ENCODE results near the gene CSF1. TPM values are rescaled to one million over a fixed set of nuclear protein-coding genes. Genes with fewer than 3 reads are reported as not detected.

Gene CSF1
- total RNA-seq, 1 donor from 2014 or later: 159 TPM

DNA sequence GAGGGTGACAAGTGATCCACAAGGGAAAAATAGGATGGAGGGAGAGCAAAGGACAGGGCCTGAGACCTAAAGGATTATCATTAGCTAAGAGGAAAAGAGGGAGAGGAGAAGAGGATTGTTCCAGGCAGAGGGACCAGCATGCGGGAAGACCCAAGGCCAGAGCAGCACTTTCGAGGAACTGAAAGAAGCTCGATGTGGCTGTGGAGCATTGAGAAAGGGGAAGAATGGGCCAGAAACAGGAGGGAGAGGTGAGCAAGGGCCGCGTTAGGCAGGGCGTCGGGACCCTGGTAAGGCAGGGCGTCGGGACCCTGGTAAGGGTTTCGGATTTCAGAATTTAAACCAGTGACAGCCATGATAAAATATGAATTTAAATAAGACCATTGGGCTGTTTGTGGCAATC is 22.8 kb upstream of the CSF1 start:
- TF ChIP-seq POLR2AphosphoS5 (IDR thresholded peaks at IDR 0.05; ENCODE audit: insufficient read depth in 1 of 2, low read depth in 1 of 2) (no peak), POLR2A (IDR thresholded peaks at IDR 0.05) (no peak)
- TF ChIP-seq, protein P1, sequence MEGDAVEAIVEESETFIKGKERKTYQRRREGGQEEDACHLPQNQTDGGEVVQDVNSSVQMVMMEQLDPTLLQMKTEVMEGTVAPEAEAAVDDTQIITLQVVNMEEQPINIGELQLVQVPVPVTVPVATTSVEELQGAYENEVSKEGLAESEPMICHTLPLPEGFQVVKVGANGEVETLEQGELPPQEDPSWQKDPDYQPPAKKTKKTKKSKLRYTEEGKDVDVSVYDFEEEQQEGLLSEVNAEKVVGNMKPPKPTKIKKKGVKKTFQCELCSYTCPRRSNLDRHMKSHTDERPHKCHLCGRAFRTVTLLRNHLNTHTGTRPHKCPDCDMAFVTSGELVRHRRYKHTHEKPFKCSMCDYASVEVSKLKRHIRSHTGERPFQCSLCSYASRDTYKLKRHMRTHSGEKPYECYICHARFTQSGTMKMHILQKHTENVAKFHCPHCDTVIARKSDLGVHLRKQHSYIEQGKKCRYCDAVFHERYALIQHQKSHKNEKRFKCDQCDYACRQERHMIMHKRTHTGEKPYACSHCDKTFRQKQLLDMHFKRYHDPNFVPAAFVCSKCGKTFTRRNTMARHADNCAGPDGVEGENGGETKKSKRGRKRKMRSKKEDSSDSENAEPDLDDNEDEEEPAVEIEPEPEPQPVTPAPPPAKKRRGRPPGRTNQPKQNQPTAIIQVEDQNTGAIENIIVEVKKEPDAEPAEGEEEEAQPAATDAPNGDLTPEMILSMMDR (IDR thresholded peaks at IDR 0.05): no peak
- intact Hi-C loops (cut with DNase I): no loop called here

DNA sequence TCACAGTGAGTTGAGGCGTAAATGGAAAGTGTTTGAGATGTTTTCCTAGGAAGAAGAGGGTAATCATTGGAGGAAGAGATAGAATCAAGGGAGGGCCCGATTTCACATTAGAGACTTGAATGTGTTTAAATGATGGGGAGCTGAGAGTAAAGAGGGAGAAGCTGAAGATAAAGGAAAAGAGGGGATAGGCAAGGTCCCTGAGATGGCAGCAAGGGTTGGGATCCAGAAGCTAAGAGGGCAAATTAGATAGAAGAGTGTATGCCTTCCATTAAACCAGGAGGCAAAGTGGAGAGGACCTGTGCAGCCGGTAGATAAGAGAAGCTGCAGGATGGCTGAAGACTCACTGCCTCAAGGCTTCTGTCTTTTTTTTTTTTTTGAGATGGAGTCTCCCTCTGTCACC is 21.6 kb upstream of the CSF1 start:
- intact Hi-C loops (cut with DNase I): no loop called here
- H3K36me3 ChIP-seq: no peaks in the 10 kb centered on the region
- no peaks in the 10 kb centered on the region for H3K9me3 ChIP-seq

More for the DNA sequence above, 22.8 kb upstream of the CSF1 start:
- Histone ChIP-seq H3K27me3 (no peaks in the 10 kb centered on the region), H3K9me3 (no peaks in the 10 kb centered on the region), H3K4me1 (peaks cover 24% of the 10 kb centered on the region), H3K4me3 (no peak overlapping the region), H3K27ac (no peak overlapping the region), H3K36me3 (no peaks in the 10 kb centered on the region)
- no peak for DNase-seq (ENCODE audit: extremely low spot score in 2 of 2)

DNA sequence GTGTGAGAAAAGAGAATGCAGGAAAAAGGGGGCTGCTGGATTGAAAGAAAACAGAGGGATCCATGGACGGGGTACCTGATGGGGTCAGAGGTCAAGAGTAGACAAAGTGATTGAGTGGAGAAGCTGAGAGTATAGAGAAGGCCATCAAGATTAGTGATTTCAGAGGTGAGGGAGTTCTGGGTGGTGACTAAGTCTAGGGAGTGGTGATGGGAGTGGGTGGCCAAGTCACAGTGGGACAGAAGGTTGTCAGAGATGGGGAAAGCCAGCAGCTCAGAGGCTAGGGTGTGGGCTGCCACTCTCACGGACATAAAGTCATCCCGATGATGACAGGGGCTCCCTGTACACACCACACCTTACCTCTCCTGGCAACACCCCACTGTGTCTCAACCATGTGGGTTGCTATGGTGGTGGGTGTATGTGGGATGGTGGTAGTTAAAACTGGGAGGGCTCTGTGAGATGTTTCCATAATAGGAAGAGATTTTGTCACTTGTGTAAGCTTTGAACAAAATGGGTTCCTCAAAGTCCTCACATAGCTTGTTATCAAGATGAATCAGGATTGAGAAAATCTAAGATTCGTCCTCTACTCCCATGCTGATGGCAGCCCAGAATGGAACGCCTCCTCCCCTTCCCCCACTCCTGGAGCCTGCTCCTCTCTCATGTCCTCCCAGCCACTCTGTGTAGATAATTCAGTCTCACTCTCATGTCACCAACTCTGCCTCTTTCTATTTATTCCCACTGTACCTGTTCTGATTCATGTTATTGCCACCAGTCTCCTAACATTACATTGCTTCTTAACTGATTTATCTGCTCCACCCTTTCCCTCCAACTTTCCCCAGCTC is 20.3 kb upstream of the CSF1 start:
- intact Hi-C loops (cut with DNase I): no loop called here
- H3K4me3 ChIP-seq: no peak overlapping the region
- H3K27ac ChIP-seq: no peak overlapping the region
- no peaks in the 10 kb centered on the region for H3K36me3 ChIP-seq
- H3K27me3 ChIP-seq: no peaks in the 10 kb centered on the region
- TF ChIP-seq POLR2AphosphoS5 (IDR thresholded peaks at IDR 0.05; ENCODE audit: insufficient read depth in 1 of 2, low read depth in 1 of 2): no peak
- TF ChIP-seq, protein P1 (IDR thresholded peaks at IDR 0.05): no peak
- TF ChIP-seq POLR2A (IDR thresholded peaks at IDR 0.05): no peak
- H3K4me1 ChIP-seq: peaks cover 16% of the 10 kb centered on the region
- no peaks in the 10 kb centered on the region for H3K9me3 ChIP-seq
- no peak for DNase-seq (ENCODE audit: extremely low spot score in 2 of 2)

More for the DNA sequence above, 21.6 kb upstream of the CSF1 start:
- H3K27me3 ChIP-seq: no peaks in the 10 kb centered on the region
- H3K4me1 ChIP-seq: peaks cover 27% of the 10 kb centered on the region
- DNase-seq (ENCODE audit: extremely low spot score in 2 of 2): no peak
- no peak overlapping the region for H3K4me3 ChIP-seq
- no peak overlapping the region for H3K27ac ChIP-seq
- TF ChIP-seq, protein P1 (IDR thresholded peaks at IDR 0.05): no peak
- TF ChIP-seq POLR2AphosphoS5 (IDR thresholded peaks at IDR 0.05; ENCODE audit: insufficient read depth in 1 of 2, low read depth in 1 of 2) (no peak), POLR2A (IDR thresholded peaks at IDR 0.05) (no peak)

DNA sequence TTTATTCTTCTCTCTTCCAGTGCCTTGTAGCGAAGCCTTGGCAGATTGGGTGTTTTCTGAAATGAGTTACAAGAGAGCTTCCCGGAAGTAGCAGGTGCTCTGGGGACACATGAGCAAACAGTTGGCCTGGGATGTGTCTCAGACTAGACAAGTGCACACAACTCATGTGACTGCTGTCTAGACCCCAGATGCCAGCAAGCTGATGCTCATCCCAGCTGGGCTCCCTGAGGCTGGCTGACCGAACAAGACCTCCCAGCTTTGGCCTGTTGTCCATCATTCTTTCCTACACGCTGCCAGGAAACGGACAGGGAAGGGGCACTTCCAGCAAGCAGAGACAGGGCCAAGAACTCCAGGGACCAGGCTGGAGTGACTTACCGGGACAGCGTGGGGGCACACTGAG is 18.7 kb upstream of the CSF1 start:
- H3K27ac ChIP-seq: no peak overlapping the region
- intact Hi-C loops (cut with DNase I): no loop called here
- H3K9me3 ChIP-seq: no peaks in the 10 kb centered on the region
- peaks cover 16% of the 10 kb centered on the region for H3K4me1 ChIP-seq
- H3K27me3 ChIP-seq: no peaks in the 10 kb centered on the region
- H3K4me3 ChIP-seq: no peak overlapping the region
- DNase-seq (ENCODE audit: extremely low spot score in 2 of 2): no peak
- no peaks in the 10 kb centered on the region for H3K36me3 ChIP-seq
- no peak for TF ChIP-seq POLR2A (IDR thresholded peaks at IDR 0.05)
- TF ChIP-seq, protein P1 (IDR thresholded peaks at IDR 0.05): no peak
- no peak for TF ChIP-seq POLR2AphosphoS5 (IDR thresholded peaks at IDR 0.05; ENCODE audit: insufficient read depth in 1 of 2, low read depth in 1 of 2)
